OCI-LY1 (cell line): ENCODE data around the gene SLC25A13.

Experiments
- H2AFZ ChIP-seq: fragments of 200-600 bp; sonication (generic), shearing (Covaris generic); 2 replicates; pipeline ENCODE4 v1.6.0; 2014; ENCODE audit warnings: antibody characterized with exemption, mild to moderate bottlenecking, low read length
- H3F3A ChIP-seq: fragments of 200-600 bp; sonication (generic), shearing (Covaris generic); 2 replicates; pipeline ENCODE4 v1.6.0; 2014; ENCODE audit warnings: mild to moderate bottlenecking, antibody characterized with exemption, low read length, moderate library complexity; ENCODE audit not compliant: insufficient read depth
- H3K27ac ChIP-seq: fragments of 200-600 bp; sonication (generic); 2 replicates; pipeline ENCODE4 v1.5.1; 2014; ENCODE audit warnings: low read length, mixed run types, mild to moderate bottlenecking, low read depth; ENCODE audit not compliant: poor library complexity, severe bottlenecking
- H3K27me3 ChIP-seq: fragments of 200-600 bp; sonication (generic); 2 replicates; pipeline ENCODE4 v1.6.0; 2014; ENCODE audit warnings: antibody characterized with exemption, mild to moderate bottlenecking, low read length, moderate library complexity; ENCODE audit not compliant: insufficient read depth
- H3K36me3 ChIP-seq: fragments of 200-600 bp; sonication (generic); 2 replicates; pipeline ENCODE4 v1.6.1; 2014; ENCODE audit warnings: mild to moderate bottlenecking, antibody characterized with exemption, low read length, moderate library complexity, mixed read lengths; ENCODE audit not compliant: insufficient read depth
- H3K4me1 ChIP-seq: fragments of 200-600 bp; sonication (generic); 2 replicates; pipeline ENCODE4 v1.5.1; 2014; ENCODE audit warnings: mild to moderate bottlenecking, low read length, moderate library complexity; ENCODE audit not compliant: insufficient read depth, severe bottlenecking
- H3K4me2 ChIP-seq: fragments of 200-600 bp; sonication (generic), shearing (Covaris generic); 2 replicates; pipeline ENCODE4 v1.6.1; 2014; ENCODE audit warnings: low read length
- H3K4me3 ChIP-seq: fragments of 200-600 bp; sonication (generic); 2 replicates; pipeline ENCODE4 v1.5.1; 2014; ENCODE audit warnings: low read length, low read depth, mild to moderate bottlenecking, mixed read lengths; ENCODE audit not compliant: poor library complexity, severe bottlenecking
- H3K79me2 ChIP-seq: fragments of 200-600 bp; shearing (Covaris generic); 2 replicates; pipeline ENCODE4 v1.6.1; 2016; ENCODE audit warnings: mixed run types, low read length, mixed read lengths; ENCODE audit not compliant: insufficient read depth
- H3K9ac ChIP-seq: fragments of 200-600 bp; sonication (generic), shearing (Covaris generic); 2 replicates; pipeline ENCODE4 v1.6.1; 2014; ENCODE audit warnings: mild to moderate bottlenecking, low read length, mixed read lengths
- H3K9me2 ChIP-seq: fragments of 200-600 bp; sonication (generic), shearing (Covaris generic); 2 replicates; pipeline ENCODE4 v1.6.1; 2014; ENCODE audit warnings: low read depth, mild to moderate bottlenecking, low read length, mixed read lengths
- H3K9me3 ChIP-seq: fragments of 200-600 bp; shearing (Covaris generic); 2 replicates; pipeline ENCODE4 v1.6.1; 2014; ENCODE audit warnings: low read length, mixed read lengths
- H4K20me1 ChIP-seq: fragments of 200-600 bp; sonication (generic), shearing (Covaris generic); 2 replicates; pipeline ENCODE4 v1.6.0; 2016; ENCODE audit warnings: mild to moderate bottlenecking, low read length; ENCODE audit not compliant: insufficient read depth
- EZH2 ChIP-seq: fragments of 200-600 bp; sonication (generic), shearing (Covaris generic); IDR thresholded peaks from 2 replicates; pipeline ENCODE4 v1.8.0; 2017; ENCODE audit warnings: borderline replicate concordance, mixed run types, mild to moderate bottlenecking, antibody characterized with exemption, low read length, moderate library complexity, mixed read lengths
- TF ChIP-seq, protein P1 (sequence below): fragments of 200-600 bp; sonication (generic), shearing (Covaris generic); IDR thresholded peaks from 2 replicates; pipeline ENCODE4 v1.5.1; 2017; ENCODE audit warnings: mild to moderate bottlenecking, antibody characterized with exemption, low read length, moderate library complexity, mixed read lengths

The SLC25A13 gene

DNA sequence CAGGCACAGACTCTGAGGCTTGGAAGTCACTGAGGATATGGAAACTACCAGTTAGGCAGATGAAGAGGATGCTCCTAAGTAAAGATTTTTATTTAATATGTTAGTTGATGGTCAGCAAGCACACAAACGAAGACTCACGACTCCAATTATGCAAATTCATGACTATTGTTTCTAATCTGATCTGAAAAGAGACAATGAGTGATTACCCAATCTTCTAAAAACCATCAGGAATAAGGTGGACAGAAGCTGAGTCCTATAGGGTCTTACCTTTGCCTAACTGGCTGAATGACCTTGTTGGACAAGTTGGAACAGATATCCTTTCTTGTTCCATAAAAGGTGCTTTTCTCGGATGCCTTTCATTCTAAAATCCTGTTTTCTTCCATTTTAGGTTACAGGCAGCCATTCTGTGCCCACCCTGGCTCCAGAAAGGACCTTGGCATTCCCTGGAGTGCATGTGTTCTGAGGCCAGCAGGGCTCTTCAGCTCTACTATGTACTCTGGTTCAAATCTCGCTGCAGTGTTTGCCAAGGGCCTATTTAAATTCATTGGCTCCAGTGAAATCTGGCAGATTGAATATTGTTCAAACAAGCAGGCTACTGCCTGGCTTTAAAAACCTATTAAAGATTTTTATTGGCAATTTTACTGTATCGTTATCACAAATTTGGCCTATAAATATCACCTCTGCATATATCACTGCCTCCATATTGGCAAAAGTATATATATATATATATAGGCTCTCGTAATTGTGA is 77.5 kb downstream of the SLC25A13 start:
- Histone ChIP-seq H3K9me3 (no peaks in the 10 kb centered on the region), H3F3A (no peaks in the 10 kb centered on the region), H3K27me3 (no peaks in the 10 kb centered on the region), H3K36me3 (no peaks in the 10 kb centered on the region), H3K9ac (no peak overlapping the region), H3K27ac (no peak overlapping the region), H4K20me1 (no peaks in the 10 kb centered on the region), H2AFZ (no peak overlapping the region), H3K4me1 (no peaks in the 10 kb centered on the region), H3K4me2 (no peak overlapping the region), H3K9me2 (no peaks in the 10 kb centered on the region), H3K79me2 (no peaks in the 10 kb centered on the region), H3K4me3 (no peak overlapping the region)
- TF ChIP-seq, protein P1, sequence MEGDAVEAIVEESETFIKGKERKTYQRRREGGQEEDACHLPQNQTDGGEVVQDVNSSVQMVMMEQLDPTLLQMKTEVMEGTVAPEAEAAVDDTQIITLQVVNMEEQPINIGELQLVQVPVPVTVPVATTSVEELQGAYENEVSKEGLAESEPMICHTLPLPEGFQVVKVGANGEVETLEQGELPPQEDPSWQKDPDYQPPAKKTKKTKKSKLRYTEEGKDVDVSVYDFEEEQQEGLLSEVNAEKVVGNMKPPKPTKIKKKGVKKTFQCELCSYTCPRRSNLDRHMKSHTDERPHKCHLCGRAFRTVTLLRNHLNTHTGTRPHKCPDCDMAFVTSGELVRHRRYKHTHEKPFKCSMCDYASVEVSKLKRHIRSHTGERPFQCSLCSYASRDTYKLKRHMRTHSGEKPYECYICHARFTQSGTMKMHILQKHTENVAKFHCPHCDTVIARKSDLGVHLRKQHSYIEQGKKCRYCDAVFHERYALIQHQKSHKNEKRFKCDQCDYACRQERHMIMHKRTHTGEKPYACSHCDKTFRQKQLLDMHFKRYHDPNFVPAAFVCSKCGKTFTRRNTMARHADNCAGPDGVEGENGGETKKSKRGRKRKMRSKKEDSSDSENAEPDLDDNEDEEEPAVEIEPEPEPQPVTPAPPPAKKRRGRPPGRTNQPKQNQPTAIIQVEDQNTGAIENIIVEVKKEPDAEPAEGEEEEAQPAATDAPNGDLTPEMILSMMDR, result no peak
- no peak for TF ChIP-seq EZH2

DNA sequence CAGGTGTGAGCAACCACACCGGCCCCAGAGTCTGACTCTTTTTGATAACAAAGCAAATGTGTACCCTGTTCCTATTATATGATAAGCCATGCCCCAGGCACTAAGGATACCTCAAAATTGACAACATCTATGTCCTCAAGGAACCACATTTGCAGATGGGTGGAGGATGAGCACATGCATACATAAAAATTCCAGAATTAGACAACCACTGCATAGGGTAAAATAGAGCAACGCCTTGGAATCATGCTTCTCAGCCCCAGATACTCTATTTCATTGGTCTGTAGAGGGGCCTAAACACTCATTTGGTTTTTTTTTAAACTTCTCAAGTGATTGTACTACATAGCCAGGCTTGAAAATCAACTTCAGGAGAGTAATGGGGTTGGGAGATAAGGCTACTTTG is 78.7 kb downstream of the SLC25A13 start:
- Histone ChIP-seq H3K27me3 (no peaks in the 10 kb centered on the region), H3K9ac (no peak overlapping the region), H3K9me3 (no peaks in the 10 kb centered on the region), H3K4me1 (no peaks in the 10 kb centered on the region), H2AFZ (no peak overlapping the region), H3F3A (no peaks in the 10 kb centered on the region), H3K4me2 (no peak overlapping the region), H3K79me2 (no peaks in the 10 kb centered on the region), H3K9me2 (no peaks in the 10 kb centered on the region), H4K20me1 (no peaks in the 10 kb centered on the region), H3K27ac (no peak overlapping the region), H3K36me3 (no peaks in the 10 kb centered on the region), H3K4me3 (no peak overlapping the region)
- no peak for TF ChIP-seq EZH2
- TF ChIP-seq, protein P1, result no peak

DNA sequence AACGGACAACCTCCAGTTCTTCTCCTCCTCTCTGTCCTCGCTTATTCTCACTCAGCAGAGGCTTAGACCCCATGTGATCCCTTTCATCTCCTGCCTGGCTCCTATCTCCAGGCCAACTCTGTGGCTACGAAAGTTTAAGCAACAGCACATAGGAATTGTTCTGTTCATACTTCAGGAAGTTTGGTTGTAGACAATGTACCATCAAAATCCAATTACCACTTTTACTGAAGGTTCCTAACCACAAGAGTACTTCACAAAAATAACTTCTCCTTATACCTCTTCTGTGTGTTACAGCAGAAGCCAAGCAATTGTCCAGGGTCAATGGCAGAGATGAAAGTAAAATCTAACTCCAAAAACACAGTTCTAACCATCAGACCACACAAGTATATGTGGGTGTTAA is 80.0 kb downstream of the SLC25A13 start:
- Histone ChIP-seq H3K4me2 (no peak overlapping the region), H2AFZ (no peak overlapping the region)

More for the DNA sequence above, 80.0 kb downstream of the SLC25A13 start:
- H3K27ac ChIP-seq, result no peak overlapping the region
- no peaks in the 10 kb centered on the region for H3K36me3 ChIP-seq
- no peaks in the 10 kb centered on the region for H3K79me2 ChIP-seq
- H3F3A ChIP-seq, result no peaks in the 10 kb centered on the region
- no peak overlapping the region for H3K4me3 ChIP-seq
- no peak overlapping the region for H3K9ac ChIP-seq
- no peaks in the 10 kb centered on the region for H3K27me3 ChIP-seq
- no peaks in the 10 kb centered on the region for H3K4me1 ChIP-seq
- H4K20me1 ChIP-seq, result no peaks in the 10 kb centered on the region
- H3K9me2 ChIP-seq, result no peaks in the 10 kb centered on the region
- TF ChIP-seq, protein P1, result no peak
- TF ChIP-seq EZH2, result no peak
- H3K9me3 ChIP-seq, result no peaks in the 10 kb centered on the region
